ENCODE results near the gene HSD17B3. TPM values are rescaled to one million over a fixed set of nuclear protein-coding genes. Genes with fewer than 3 reads are reported as not detected.

Gene HSD17B3
- total and polyA plus RNA-seq, 10 of the 15 experiments (the other 5 are each of a cell fraction or from before 2014, with no cell fraction given): not detected

- no TSS peak for BruUV-seq (replicated peaks)
- no peak overlapping the region for H3K4me3 ChIP-seq
- no peak for DNase-seq (ENCODE audit: low read depth, low spot score)
- ChIA-PET POLR2A (no interaction called here), CTCF (no interaction called here), SMC1A (ENCODE audit: uncharacterized antibody, unreplicated experiment) (no interaction called here), RAD21 (ENCODE audit: unreplicated experiment) (interaction anchor here (1.0 kb wide), 1 partner anchor 89 kb away, joined by 3 read pairs; no protein-coding TSS in a partner anchor)
- no peak for FAIRE-seq
- no peaks in the 10 kb centered on the region for H4K20me1 ChIP-seq (ENCODE audit: control insufficient read depth, insufficient read depth)
- ATAC-seq: no peak
- 60% methylated on average over 7 of the region's 7 CpGs for WGBS (ENCODE audit: insufficient coverage, insufficient replicate concordance, low lambda C conversion rate, missing lambda C conversion rate)
- H3K27me3 ChIP-seq (replicated peaks in 1 of 2; ENCODE audit: control insufficient read depth in 2 of 2, insufficient read depth in 2 of 2, low read length in 1 of 2): no peaks in the 10 kb centered on the region
- H3K79me2 ChIP-seq (ENCODE audit: control insufficient read depth, insufficient read depth, low read length): no peaks in the 10 kb centered on the region
- no peak overlapping the region for H3K4me2 ChIP-seq (ENCODE audit: control insufficient read depth, insufficient read depth)
- no peaks in the 10 kb centered on the region for H3K36me3 ChIP-seq (ENCODE audit: control insufficient read depth in 2 of 2, insufficient read depth in 2 of 2, low read length in 1 of 2)
- no peak for TF ChIP-seq IRF3 (IDR thresholded peaks at IDR 0.05)
- TF ChIP-seq NR2C1 (IDR thresholded peaks at IDR 0.05): no peak
- TF ChIP-seq ZSCAN29 (IDR thresholded peaks at IDR 0.05): no peak
- no peak for TF ChIP-seq CBX5 (IDR thresholded peaks at IDR 0.05; ENCODE audit: low read depth)
- no peak for TF ChIP-seq HDGF (IDR thresholded peaks at IDR 0.05)
- no peak for TF ChIP-seq EGR1 (IDR thresholded peaks at IDR 0.05; ENCODE audit: borderline replicate concordance in 1 of 2, low read depth in 2 of 2, low read length in 2 of 2)
- TF ChIP-seq PAX8 (IDR thresholded peaks at IDR 0.05): no peak
- TF ChIP-seq ZBED1 (IDR thresholded peaks at IDR 0.05; ENCODE audit: borderline replicate concordance): no peak
- no peak overlapping the region for H3K9ac ChIP-seq (ENCODE audit: control insufficient read depth, insufficient read depth, low read length)
- in situ Hi-C loops (cut with MboI) (no loop called here), intact Hi-C loops (cut with micrococcal nuclease; ENCODE audit: unreplicated experiment) (no loop called here)
- no peak overlapping the region for H2AFZ ChIP-seq (ENCODE audit: control insufficient read depth, low read depth, low read length)
- H3K27ac ChIP-seq (ENCODE audit: control insufficient read depth, insufficient read depth): no peak overlapping the region
- no peaks in the 10 kb centered on the region for H3K9me3 ChIP-seq (replicated peaks; ENCODE audit: control insufficient read depth, insufficient read depth, low read length)
- no peaks in the 10 kb centered on the region for H3K4me1 ChIP-seq (ENCODE audit: control insufficient read depth, insufficient read depth, low read length)
Measured at GRCh38 chr9:96321515-96321914, 19.5 kb upstream of the HSD17B3 start.
